Measurements from ENCODE around the gene RFPL3.

The RFPL3 gene

GRCh38 chr22:32324505-32325415, 32.9 kb upstream of the RFPL3 start:
- Histone ChIP-seq H4K20me1 (ENCODE audit: low read depth, low read length) (no peaks in the 10 kb centered on the region), H3K79me2 (ENCODE audit: insufficient read depth, low read length) (no peaks in the 10 kb centered on the region), H3F3A (ENCODE audit: insufficient read depth) (no peaks in the 10 kb centered on the region), H3K4me2 (ENCODE audit: low read depth, low read length, poor library complexity, severe bottlenecking) (no peak overlapping the region), H3K27ac (ENCODE audit: low read depth, low read length) (no peak overlapping the region), H3K9ac (ENCODE audit: low read length) (no peak overlapping the region), H3K9me3 (ENCODE audit: insufficient read depth, low read length) (no peaks in the 10 kb centered on the region), H3K4me3 (ENCODE audit: insufficient read depth, low read length, poor library complexity, severe bottlenecking) (no peak overlapping the region), H2AFZ (ENCODE audit: low read depth, low read length, severe bottlenecking) (no peak overlapping the region), H3K9me2 (replicated peaks; ENCODE audit: insufficient read depth, low read length) (no peaks in the 10 kb centered on the region), H3K27me3 (ENCODE audit: low read length) (no peaks in the 10 kb centered on the region), H3K36me3 (ENCODE audit: low read length) (no peaks in the 10 kb centered on the region)
- TF ChIP-seq EZH2phosphoT487 (conservative IDR thresholded peaks at IDR 0.05; ENCODE audit: low read length) (no peak), CTCF (IDR thresholded peaks at IDR 0.05; ENCODE audit: insufficient read depth, low read length, poor library complexity, severe bottlenecking) (no peak)

GRCh38 chr22:32325416-32325801, 32.3 kb upstream of the RFPL3 start:
- H3K27ac ChIP-seq (ENCODE audit: low read depth, low read length): no peak overlapping the region
- H3F3A ChIP-seq (ENCODE audit: insufficient read depth): no peaks in the 10 kb centered on the region
- H3K27me3 ChIP-seq (ENCODE audit: low read length): no peaks in the 10 kb centered on the region
- H3K9me3 ChIP-seq (ENCODE audit: insufficient read depth, low read length): no peaks in the 10 kb centered on the region
- H3K4me2 ChIP-seq (ENCODE audit: low read depth, low read length, poor library complexity, severe bottlenecking): no peak overlapping the region
- no peak overlapping the region for H3K4me3 ChIP-seq (ENCODE audit: insufficient read depth, low read length, poor library complexity, severe bottlenecking)
- no peaks in the 10 kb centered on the region for H4K20me1 ChIP-seq (ENCODE audit: low read depth, low read length)
- TF ChIP-seq EZH2phosphoT487 (conservative IDR thresholded peaks at IDR 0.05; ENCODE audit: low read length): no peak
- TF ChIP-seq CTCF (IDR thresholded peaks at IDR 0.05; ENCODE audit: insufficient read depth, low read length, poor library complexity, severe bottlenecking): no peak
- H2AFZ ChIP-seq (ENCODE audit: low read depth, low read length, severe bottlenecking): no peak overlapping the region
- H3K36me3 ChIP-seq (ENCODE audit: low read length): no peaks in the 10 kb centered on the region
- H3K9me2 ChIP-seq (replicated peaks; ENCODE audit: insufficient read depth, low read length): no peaks in the 10 kb centered on the region
- no peak overlapping the region for H3K9ac ChIP-seq (ENCODE audit: low read length)
- no peaks in the 10 kb centered on the region for H3K79me2 ChIP-seq (ENCODE audit: insufficient read depth, low read length)

GRCh38 chr22:32325811-32326237, 31.8 kb upstream of the RFPL3 start:
- H3K79me2 ChIP-seq (ENCODE audit: insufficient read depth, low read length): no peaks in the 10 kb centered on the region
- H3K27ac ChIP-seq (ENCODE audit: low read depth, low read length): no peak overlapping the region
- no peak overlapping the region for H3K4me2 ChIP-seq (ENCODE audit: low read depth, low read length, poor library complexity, severe bottlenecking)
- H2AFZ ChIP-seq (ENCODE audit: low read depth, low read length, severe bottlenecking): no peak overlapping the region
- H3K9me3 ChIP-seq (ENCODE audit: insufficient read depth, low read length): no peaks in the 10 kb centered on the region
- no peaks in the 10 kb centered on the region for H3K27me3 ChIP-seq (ENCODE audit: low read length)
- H4K20me1 ChIP-seq (ENCODE audit: low read depth, low read length): no peaks in the 10 kb centered on the region
- no peak overlapping the region for H3K9ac ChIP-seq (ENCODE audit: low read length)
- H3K9me2 ChIP-seq (replicated peaks; ENCODE audit: insufficient read depth, low read length): no peaks in the 10 kb centered on the region
- no peak overlapping the region for H3K4me3 ChIP-seq (ENCODE audit: insufficient read depth, low read length, poor library complexity, severe bottlenecking)
- no peaks in the 10 kb centered on the region for H3F3A ChIP-seq (ENCODE audit: insufficient read depth)
- no peak for TF ChIP-seq CTCF (IDR thresholded peaks at IDR 0.05; ENCODE audit: insufficient read depth, low read length, poor library complexity, severe bottlenecking)
- no peak for TF ChIP-seq EZH2phosphoT487 (conservative IDR thresholded peaks at IDR 0.05; ENCODE audit: low read length)
- H3K36me3 ChIP-seq (ENCODE audit: low read length): no peaks in the 10 kb centered on the region
